ENCODE data around the gene ANP32E. TPM values are rescaled to one million over a fixed set of nuclear protein-coding genes. Genes with fewer than 3 reads are reported as not detected.
"Not testable (repeated sequence)": the region's sequence is repeated elsewhere in the genome, so short reads cannot be mapped to it uniquely, and the experiment has no call there.

ANP32E gene
- total RNA-seq, 6 donors from 2014 or later = 7.7 to 38.8 (median 27.9) TPM

DNA sequence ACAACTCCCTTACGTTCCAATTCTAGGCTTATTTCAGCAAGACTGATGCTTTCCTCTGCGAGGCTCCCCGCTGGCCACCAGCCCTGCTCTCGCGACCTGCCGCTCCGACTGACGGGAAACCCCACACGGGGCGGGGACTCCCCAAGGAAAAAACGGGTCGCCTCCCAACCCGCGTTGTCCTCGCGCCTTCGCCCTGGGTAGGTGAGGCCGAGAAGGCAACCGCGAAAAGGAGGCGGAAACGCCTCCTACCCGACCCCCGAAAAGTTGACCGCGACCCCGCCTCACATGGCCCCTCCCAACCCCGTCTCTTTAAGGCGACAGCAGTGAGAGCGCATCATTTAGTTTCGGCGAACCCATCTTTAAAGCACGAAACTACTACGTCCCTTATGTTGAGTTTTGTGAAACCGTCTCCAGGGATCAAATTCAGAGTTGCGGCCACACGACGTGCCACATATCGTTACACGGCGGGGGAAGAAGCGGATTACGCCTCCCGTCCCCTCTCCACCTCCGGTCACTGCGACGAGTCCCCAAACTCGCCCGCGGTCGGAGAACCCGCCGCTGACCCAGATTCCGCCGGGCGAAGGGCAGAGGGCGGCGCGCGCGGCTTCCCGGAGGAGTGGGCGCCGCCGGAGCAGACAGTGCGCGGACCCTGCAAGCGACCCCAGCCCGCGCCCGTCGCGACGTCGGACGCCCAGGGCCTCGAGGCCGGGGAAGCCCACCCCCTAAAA is 1.2 kb downstream of the ANP32E start:
- Histone ChIP-seq H3K9me3 (no peaks in the 10 kb centered on the region), H3K27ac (peak overlapping the region; percentile 97 to 100 (median 99)), H3K4me3 (peak overlapping the region; percentile 65 to 93 (median 82)), H3K27me3 (no peaks in the 10 kb centered on the region), H3K4me1 (peaks cover 9 to 20% (median 17%) of the 10 kb centered on the region in 4 donors), H3K36me3 (peaks cover 0 to 10% (median 0%) of the 10 kb centered on the region in 4 donors)
- ATAC-seq (ENCODE audit: low FRiP score in 2 of 2) = peak; percentile 74 to 76
- WGBS, 2 donors = 0% methylated on average over 13 to 75 of the region's 78 CpGs
- DNase-seq = peak; percentile 90 to 92
- TF ChIP-seq EP300 (IDR thresholded peaks at IDR 0.05) (peak in 1 of 4 donors; percentile 30), POLR2AphosphoS5 (IDR thresholded peaks at IDR 0.05) (peak; percentile 87 to 94), POLR2A (IDR thresholded peaks at IDR 0.05) (peak in 3 of 4 donors; percentile 51 to 81 (median 76))
- TF ChIP-seq, protein P1, sequence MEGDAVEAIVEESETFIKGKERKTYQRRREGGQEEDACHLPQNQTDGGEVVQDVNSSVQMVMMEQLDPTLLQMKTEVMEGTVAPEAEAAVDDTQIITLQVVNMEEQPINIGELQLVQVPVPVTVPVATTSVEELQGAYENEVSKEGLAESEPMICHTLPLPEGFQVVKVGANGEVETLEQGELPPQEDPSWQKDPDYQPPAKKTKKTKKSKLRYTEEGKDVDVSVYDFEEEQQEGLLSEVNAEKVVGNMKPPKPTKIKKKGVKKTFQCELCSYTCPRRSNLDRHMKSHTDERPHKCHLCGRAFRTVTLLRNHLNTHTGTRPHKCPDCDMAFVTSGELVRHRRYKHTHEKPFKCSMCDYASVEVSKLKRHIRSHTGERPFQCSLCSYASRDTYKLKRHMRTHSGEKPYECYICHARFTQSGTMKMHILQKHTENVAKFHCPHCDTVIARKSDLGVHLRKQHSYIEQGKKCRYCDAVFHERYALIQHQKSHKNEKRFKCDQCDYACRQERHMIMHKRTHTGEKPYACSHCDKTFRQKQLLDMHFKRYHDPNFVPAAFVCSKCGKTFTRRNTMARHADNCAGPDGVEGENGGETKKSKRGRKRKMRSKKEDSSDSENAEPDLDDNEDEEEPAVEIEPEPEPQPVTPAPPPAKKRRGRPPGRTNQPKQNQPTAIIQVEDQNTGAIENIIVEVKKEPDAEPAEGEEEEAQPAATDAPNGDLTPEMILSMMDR (IDR thresholded peaks at IDR 0.05) = no peak

DNA sequence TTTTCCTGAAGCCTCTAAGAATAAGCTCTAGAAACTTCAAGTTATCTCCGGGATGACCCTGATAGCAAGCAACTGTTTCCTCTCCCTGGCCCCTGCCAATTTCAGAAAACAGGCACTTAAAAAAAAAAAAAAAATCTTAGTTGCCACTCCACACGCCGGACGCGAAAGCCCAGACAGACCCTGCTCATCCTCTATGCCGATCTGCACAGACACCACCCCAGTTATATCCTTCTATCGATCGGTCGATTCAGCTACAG is 1.7 kb downstream of the ANP32E start:
- ATAC-seq (ENCODE audit: low FRiP score in 2 of 2) (no peak), DNase-seq (peak in 1 of 2 donors; percentile 25)
- Histone ChIP-seq H3K27ac (peak overlapping the region; percentile 97 to 100 (median 99)), H3K27me3 (no peaks in the 10 kb centered on the region), H3K36me3 (peaks cover 0 to 15% (median 2%) of the 10 kb centered on the region in 4 donors), H3K4me1 (peaks cover 9 to 20% (median 17%) of the 10 kb centered on the region in 4 donors), H3K9me3 (no peaks in the 10 kb centered on the region), H3K4me3 (peak overlapping the region; percentile 65 to 93 (median 82))
- TF ChIP-seq, protein P1 (IDR thresholded peaks at IDR 0.05) = no peak
- TF ChIP-seq POLR2A (IDR thresholded peaks at IDR 0.05) (no peak), EP300 (IDR thresholded peaks at IDR 0.05) (no peak), POLR2AphosphoS5 (IDR thresholded peaks at IDR 0.05) (no peak)
- WGBS, 2 donors = 0 to 1% methylated on average over 9 of the region's 9 CpGs

DNA sequence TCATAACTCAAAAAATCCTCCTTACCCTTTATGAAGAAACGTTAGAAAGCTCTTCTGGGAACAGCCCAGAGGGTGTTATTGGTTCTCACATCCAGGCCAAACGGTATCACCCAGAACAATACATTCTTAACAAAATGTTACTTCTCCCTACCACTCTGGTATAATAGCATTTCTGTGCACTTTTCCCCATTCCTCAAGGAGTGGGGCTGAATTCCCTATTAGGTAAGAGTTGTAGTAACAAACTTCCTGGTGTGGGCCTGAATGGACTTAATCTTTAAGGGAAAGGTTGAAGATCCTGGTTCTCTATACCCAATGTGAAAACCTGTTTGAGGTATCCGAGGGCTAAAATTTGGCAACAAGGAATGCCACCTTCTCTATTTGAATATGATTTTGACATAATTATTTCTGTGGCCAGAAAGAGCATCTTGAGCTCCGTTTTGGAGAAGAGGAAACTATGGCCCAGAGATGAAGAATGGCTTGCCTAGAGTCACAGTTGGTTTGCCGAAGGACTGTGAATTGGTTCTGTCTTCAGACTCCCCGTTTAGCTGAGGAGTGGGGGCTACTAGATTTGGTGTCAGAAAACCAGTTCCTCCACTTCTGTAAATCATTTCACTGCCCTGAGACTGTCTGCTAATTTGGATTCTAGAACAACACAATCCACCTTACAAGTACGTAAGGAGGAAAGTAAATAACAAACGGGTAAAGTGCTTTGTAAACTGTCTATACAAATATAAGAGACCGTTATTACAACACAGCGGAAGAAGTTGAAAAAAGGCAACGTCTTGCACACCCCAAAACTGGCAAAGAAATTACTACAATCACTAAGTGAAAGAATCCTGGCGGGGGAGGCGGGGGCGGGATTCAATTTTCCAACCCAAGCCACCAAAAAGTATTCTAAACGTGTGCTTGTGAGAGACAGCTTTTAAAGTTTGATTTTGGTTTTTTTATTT is 2.3 kb downstream of the ANP32E start:
- Histone ChIP-seq H3K4me1 (peaks cover 9 to 20% (median 17%) of the 10 kb centered on the region in 4 donors), H3K27me3 (no peaks in the 10 kb centered on the region), H3K9me3 (no peaks in the 10 kb centered on the region), H3K36me3 (peaks cover 0 to 21% (median 4%) of the 10 kb centered on the region in 4 donors), H3K27ac (peak overlapping the region; percentile 97 to 100 (median 99)), H3K4me3 (peak overlapping the region in 3 of 4 donors; percentile 65 to 90 (median 75))
- 8 to 9% methylated on average over 15 of the region's 15 CpGs for WGBS, 2 donors
- TF ChIP-seq, protein P1 (IDR thresholded peaks at IDR 0.05) = no peak
- peak in 1 of 2 donors; percentile 16 for TF ChIP-seq POLR2AphosphoS5 (IDR thresholded peaks at IDR 0.05)
- peak in 1 of 4 donors; percentile 46 for TF ChIP-seq EP300 (IDR thresholded peaks at IDR 0.05)
- DNase-seq (peak in 1 of 2 donors; percentile 34), ATAC-seq (ENCODE audit: low FRiP score in 2 of 2) (peak; percentile 6 to 74)

DNA sequence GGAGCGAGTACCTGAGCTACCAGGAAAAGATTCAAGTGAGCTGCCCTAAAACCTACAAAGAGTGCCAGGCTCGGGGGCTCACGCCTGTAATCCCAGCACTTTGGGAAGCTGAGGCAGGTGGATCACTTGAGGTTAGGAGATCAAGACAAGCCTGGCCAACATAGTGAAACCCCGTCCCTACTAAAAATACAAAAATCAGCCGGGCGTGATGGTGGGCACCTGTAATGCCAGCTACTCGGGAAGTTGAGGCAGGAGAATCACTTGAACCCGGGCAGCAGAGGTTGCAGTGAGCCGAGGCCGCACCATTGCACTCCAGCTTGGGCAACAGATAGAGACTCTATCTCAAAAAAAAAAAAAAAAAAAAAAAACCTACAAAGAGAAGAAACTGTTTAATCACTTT is 3.0 kb downstream of the ANP32E start:
- H3K4me3 ChIP-seq; DNase-seq; H3K9me3 ChIP-seq; H3K27me3 ChIP-seq; ATAC-seq (ENCODE audit: low FRiP score in 2 of 2): not testable (repeated sequence)
- H3K36me3 ChIP-seq = peaks cover 0 to 28% (median 4%) of the 10 kb centered on the region in 4 donors
- H3K27ac ChIP-seq = peak overlapping the region; percentile 97 to 100 (median 99)
- peaks cover 9 to 20% (median 17%) of the 10 kb centered on the region in 4 donors for H3K4me1 ChIP-seq
- 81 to 87% methylated on average over 10 of the region's 10 CpGs for WGBS, 2 donors

DNA sequence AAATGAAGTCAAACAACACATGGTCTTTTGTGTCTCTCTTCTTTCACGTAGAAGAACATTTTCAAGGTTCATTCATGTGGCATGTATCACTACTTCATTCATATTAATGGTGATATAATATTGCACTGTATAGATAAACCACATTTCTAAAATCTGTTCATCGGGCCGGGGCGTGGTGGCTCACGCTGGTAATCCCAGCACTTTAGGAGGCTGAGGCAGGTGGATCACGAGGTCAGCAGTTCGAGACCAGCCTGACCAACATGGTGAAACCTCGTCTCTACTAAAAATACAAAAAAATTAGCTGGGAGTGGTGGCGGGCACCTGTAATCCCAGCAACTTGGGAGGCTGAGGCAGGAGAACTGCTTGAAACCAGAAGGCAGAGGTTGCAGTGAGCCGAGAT is 7.7 kb downstream of the ANP32E start:
- H3K4me1 ChIP-seq; ATAC-seq (ENCODE audit: low FRiP score in 2 of 2); H3K4me3 ChIP-seq; DNase-seq; H3K27me3 ChIP-seq; H3K9me3 ChIP-seq; H3K27ac ChIP-seq: not testable (repeated sequence)
- WGBS, 2 donors = 98 to 100% methylated on average over 10 of the region's 10 CpGs
- H3K36me3 ChIP-seq = peaks cover 0 to 67% (median 27%) of the 10 kb centered on the region in 4 donors
